RWPE1 (cell line): ENCODE measurements around the gene C2orf81.

ENCODE experiments used
- CTCF ChIA-PET: fragments of 350-600 bp; sonication (Branson Sonifier 250); formaldehyde crosslinking; extraction: SDS; loops from one replicate; lab custom pipeline; 2021; lab: Yijun Ruan, JAX
- POLR2A ChIA-PET: fragments of 400-600 bp; formaldehyde crosslinking; extraction: SDS; loops from one replicate; lab custom pipeline; 2020; ENCODE audit warnings: antibody characterized with exemption; ENCODE audit not compliant: low non-redundant PET; lab: Yijun Ruan, JAX
- DNase-seq: peaks from one replicate; pipeline ENCODE4 v3.0.0; 2012; ENCODE audit warnings: low spot score
- H3K27ac ChIP-seq: fragments of 450-650 bp; 2 replicates; pipeline ENCODE4 v1.5.1; 2017
- TF ChIP-seq, protein P1 (sequence below): fragments of 450-650 bp; conservative IDR thresholded peaks from 2 replicates; pipeline ENCODE4 v1.5.1; 2017; ENCODE audit warnings: low read depth, mild to moderate bottlenecking

C2orf81 gene

DNA sequence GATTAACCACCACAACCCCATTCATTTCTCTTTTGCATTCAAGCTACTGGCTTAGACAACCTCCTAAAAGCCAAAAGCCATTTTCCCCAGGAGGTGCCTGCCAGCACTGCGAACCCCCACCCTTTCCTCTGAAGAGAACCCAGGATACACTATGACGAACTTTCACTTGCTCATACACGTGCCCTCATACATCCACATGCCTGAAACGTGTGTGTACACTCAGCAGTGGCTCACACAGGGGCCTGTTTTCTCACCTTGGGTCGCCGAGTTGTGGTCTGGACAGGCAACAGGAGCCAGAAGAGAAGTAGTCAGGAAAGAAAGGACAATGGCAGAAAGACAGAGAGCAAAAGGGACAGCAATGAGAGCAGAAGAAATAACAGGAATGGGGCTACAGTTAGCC, 48.7 kb downstream of the C2orf81 start:
- TF ChIP-seq, protein P1, sequence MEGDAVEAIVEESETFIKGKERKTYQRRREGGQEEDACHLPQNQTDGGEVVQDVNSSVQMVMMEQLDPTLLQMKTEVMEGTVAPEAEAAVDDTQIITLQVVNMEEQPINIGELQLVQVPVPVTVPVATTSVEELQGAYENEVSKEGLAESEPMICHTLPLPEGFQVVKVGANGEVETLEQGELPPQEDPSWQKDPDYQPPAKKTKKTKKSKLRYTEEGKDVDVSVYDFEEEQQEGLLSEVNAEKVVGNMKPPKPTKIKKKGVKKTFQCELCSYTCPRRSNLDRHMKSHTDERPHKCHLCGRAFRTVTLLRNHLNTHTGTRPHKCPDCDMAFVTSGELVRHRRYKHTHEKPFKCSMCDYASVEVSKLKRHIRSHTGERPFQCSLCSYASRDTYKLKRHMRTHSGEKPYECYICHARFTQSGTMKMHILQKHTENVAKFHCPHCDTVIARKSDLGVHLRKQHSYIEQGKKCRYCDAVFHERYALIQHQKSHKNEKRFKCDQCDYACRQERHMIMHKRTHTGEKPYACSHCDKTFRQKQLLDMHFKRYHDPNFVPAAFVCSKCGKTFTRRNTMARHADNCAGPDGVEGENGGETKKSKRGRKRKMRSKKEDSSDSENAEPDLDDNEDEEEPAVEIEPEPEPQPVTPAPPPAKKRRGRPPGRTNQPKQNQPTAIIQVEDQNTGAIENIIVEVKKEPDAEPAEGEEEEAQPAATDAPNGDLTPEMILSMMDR: no peak

DNA sequence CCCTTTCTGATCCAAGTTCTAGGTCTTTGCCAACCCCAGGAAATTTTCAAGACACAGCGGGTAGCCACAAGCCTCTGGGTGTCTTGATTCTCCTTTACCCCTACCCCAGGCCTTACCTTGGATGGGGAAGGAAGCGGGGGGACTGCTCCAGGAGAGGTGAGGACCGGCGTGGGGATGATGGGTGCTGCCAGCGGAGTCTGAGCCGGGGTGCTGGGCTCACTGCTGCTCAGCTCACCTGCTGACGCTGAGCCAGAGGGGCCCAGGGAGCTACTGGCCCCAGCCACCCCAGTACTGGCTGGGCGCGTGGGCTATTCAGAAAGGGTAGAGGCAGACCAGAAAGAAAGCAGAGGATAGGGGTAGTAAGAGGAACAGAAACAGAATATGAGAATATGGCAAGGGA, 50.0 kb downstream of the C2orf81 start:
- CTCF ChIA-PET: interaction anchor here (0.6 kb wide), 1 partner anchor 11 kb away, joined by 3 read pairs; no protein-coding TSS in a partner anchor
- H3K27ac ChIP-seq: no peak overlapping the region
- POLR2A ChIA-PET: no interaction called here
- TF ChIP-seq, protein P1: no peak
- DNase-seq: no peak

More for the DNA sequence above, 48.7 kb downstream of the C2orf81 start:
- POLR2A ChIA-PET: no interaction called here
- no peak overlapping the region for H3K27ac ChIP-seq
- CTCF ChIA-PET: no interaction called here
- no peak for DNase-seq

DNA sequence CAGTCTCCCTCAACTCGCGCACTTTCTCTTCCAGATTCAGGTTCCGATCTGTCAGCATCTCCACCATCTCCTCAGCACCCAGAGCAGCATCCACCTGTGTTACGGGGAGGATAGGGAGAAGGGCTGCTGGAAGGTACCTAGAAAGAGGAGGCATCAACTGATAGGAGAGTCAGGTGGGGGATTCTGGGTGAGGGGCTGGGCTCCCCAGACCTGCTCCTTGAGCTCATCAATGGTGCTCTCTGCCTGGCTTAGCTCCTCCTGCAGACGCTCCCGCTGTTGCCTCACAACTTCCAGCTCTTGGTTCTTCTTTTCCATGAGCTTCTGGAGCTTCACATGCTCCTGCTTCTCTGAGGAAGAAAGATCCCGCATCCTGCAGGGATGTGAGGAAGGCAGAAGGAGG, 51.4 kb downstream of the C2orf81 start:
- TF ChIP-seq, protein P1: no peak
- ChIA-PET POLR2A (no interaction called here), CTCF (interaction anchor here (0.8 kb wide), 1 partner anchor 22 kb away, joined by 3 read pairs; no protein-coding TSS in a partner anchor)
- H3K27ac ChIP-seq: no peak overlapping the region
- DNase-seq: no peak

DNA sequence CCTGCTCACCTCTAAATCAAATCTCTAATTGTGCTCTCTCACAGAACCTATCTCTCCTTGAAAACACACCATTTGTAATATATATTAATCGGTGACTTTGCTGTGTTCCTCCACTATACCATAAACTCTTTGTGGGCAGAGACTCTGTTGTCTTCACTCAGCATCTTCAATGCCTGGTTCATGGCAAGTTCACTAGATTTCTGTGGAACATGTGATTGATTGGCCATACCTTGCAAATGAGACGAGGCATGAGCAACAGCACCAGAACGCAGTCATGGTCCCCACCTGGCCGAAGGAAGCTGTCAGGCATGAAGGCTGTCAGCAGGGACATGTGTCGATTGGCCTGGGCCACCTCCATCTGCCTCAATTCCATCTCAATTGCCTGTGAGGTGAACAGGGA, 52.9 kb downstream of the C2orf81 start:
- H3K27ac ChIP-seq: no peak overlapping the region
- no peak for DNase-seq
- TF ChIP-seq, protein P1: no peak
- ChIA-PET POLR2A (no interaction called here), CTCF (no interaction called here)

DNA sequence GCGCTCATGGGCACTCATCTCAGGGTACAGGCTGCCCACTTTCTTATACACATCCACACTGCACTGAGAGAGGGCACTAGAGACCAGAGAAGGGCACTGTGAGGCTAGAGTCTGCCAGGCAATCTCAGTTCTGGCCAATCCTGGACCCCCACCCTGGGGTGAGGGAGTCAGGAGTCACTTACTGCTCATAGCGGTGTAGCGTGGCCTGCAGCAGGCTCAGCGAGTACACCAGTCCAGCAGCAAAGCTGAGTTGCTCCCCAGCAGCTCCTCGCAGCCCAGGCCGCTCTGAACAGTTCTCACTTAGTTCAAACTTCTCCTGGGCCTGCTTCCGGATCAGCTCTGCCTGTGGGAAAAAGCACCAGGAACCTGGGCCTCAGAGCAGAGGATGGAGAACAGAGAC, 53.6 kb downstream of the C2orf81 start:
- CTCF ChIA-PET: interaction anchor here (0.5 kb wide), 1 partner anchor 25 kb away, joined by 3 read pairs; no protein-coding TSS in a partner anchor
- H3K27ac ChIP-seq: no peak overlapping the region
- POLR2A ChIA-PET: no interaction called here
- no peak for DNase-seq
- TF ChIP-seq, protein P1: no peak

DNA sequence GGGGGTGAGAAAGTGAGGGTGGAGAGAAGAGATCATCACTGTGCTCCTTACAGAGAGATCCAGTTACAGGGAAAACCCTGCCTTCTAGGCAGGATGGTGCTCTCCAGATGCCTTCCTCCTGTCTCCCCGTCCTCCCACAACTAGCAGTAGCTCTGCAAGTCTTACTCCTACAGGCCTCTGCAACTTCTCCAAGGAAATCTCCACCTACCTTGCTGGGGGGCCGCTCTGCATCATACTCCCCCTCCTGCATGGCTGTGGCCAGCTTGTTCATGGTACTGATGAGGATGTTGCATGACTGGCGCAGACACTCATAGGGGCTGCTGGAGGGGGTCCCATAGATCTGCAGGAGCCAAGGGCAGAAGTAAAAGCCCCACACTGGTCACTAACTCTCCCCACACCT, 55.4 kb downstream of the C2orf81 start:
- CTCF ChIA-PET: interaction anchor here (0.7 kb wide), 1 partner anchor 1187 kb away, joined by 3 read pairs; no protein-coding TSS in a partner anchor
- POLR2A ChIA-PET: no interaction called here
- no peak overlapping the region for H3K27ac ChIP-seq
- TF ChIP-seq, protein P1: no peak
- DNase-seq: no peak
